ENCODE results near the gene TXNRD1. TPM values are rescaled to one million over a fixed set of nuclear protein-coding genes. Genes with fewer than 3 reads are reported as not detected.

The TXNRD1 gene
- polyA plus RNA-seq, 1 experiment, result 673 TPM

GRCh38 chr12:104250366-104251125 is 35.0 kb downstream of the TXNRD1 start:
- no peak overlapping the region for H3K27ac ChIP-seq (ENCODE audit: low read depth, low read length)
- no peak overlapping the region for H3K4me3 ChIP-seq (ENCODE audit: low read depth, low read length)
- H3K9me3 ChIP-seq (ENCODE audit: control insufficient read depth, insufficient read depth, low read length), result no peaks in the 10 kb centered on the region
- no peaks in the 10 kb centered on the region for H3K27me3 ChIP-seq (ENCODE audit: control insufficient read depth, insufficient read depth, low read length)
- no peak for DNase-seq (ENCODE audit: low read depth, low spot score)
- ChIA-PET CTCF (no interaction called here), POLR2A (no interaction called here)
- TF ChIP-seq CTCF (IDR thresholded peaks at IDR 0.05; ENCODE audit: low read depth, low read length), result no peak

- Histone ChIP-seq H3K27ac (ENCODE audit: low read depth, low read length) (no peak overlapping the region), H3K9me3 (ENCODE audit: control insufficient read depth, insufficient read depth, low read length) (no peaks in the 10 kb centered on the region), H3K27me3 (ENCODE audit: control insufficient read depth, insufficient read depth, low read length) (no peaks in the 10 kb centered on the region), H3K4me3 (ENCODE audit: low read depth, low read length) (no peak overlapping the region)
- TF ChIP-seq CTCF (IDR thresholded peaks at IDR 0.05; ENCODE audit: low read depth, low read length), result no peak
- CTCF ChIA-PET, result interaction anchor here (0.8 kb wide), 1 partner anchor 9 kb away, joined by 3 read pairs; no protein-coding TSS in a partner anchor
- POLR2A ChIA-PET, result interaction anchor here (0.8 kb wide), 1 partner anchor 22 kb away, joined by 3 read pairs; no protein-coding TSS in a partner anchor
- no peak for DNase-seq (ENCODE audit: low read depth, low spot score)
Measured at GRCh38 chr12:104257913-104258472, 42.4 kb downstream of the TXNRD1 start.

GRCh38 chr12:104258476-104259067 is 43.0 kb downstream of the TXNRD1 start:
- no peak for DNase-seq (ENCODE audit: low read depth, low spot score)
- ChIA-PET CTCF (interaction anchor here (0.8 kb wide), 1 partner anchor 8 kb away, joined by 3 read pairs; no protein-coding TSS in a partner anchor), POLR2A (interaction anchor here (0.8 kb wide), 1 partner anchor 22 kb away, joined by 3 read pairs; no protein-coding TSS in a partner anchor)
- TF ChIP-seq CTCF (IDR thresholded peaks at IDR 0.05; ENCODE audit: low read depth, low read length), result no peak
- Histone ChIP-seq H3K4me3 (ENCODE audit: low read depth, low read length) (no peak overlapping the region), H3K9me3 (ENCODE audit: control insufficient read depth, insufficient read depth, low read length) (no peaks in the 10 kb centered on the region), H3K27me3 (ENCODE audit: control insufficient read depth, insufficient read depth, low read length) (no peaks in the 10 kb centered on the region), H3K27ac (ENCODE audit: low read depth, low read length) (no peak overlapping the region)

- Histone ChIP-seq H3K27ac (ENCODE audit: low read depth, low read length) (no peak overlapping the region), H3K27me3 (ENCODE audit: control insufficient read depth, insufficient read depth, low read length) (no peaks in the 10 kb centered on the region), H3K9me3 (ENCODE audit: control insufficient read depth, insufficient read depth, low read length) (no peaks in the 10 kb centered on the region), H3K4me3 (ENCODE audit: low read depth, low read length) (no peak overlapping the region)
- DNase-seq (ENCODE audit: low read depth, low spot score), result no peak
- ChIA-PET POLR2A (interaction anchor here (1.0 kb wide), 1 partner anchor 24 kb away, joined by 6 read pairs; no protein-coding TSS in a partner anchor), CTCF (no interaction called here)
- TF ChIP-seq CTCF (IDR thresholded peaks at IDR 0.05; ENCODE audit: low read depth, low read length), result no peak
Measured at GRCh38 chr12:104263026-104263425, 47.4 kb downstream of the TXNRD1 start.
